Endothelial cell of umbilical vein (primary cell): ENCODE results near the gene OARD1. TPM values are rescaled to one million over a fixed set of nuclear protein-coding genes. Genes with fewer than 3 reads are reported as not detected.

Experiments
- BruUV-seq: library from RNA; stranded (reverse); fragments of 400-500 nt; replicated peaks from 2 replicates; lab custom pipeline; 2021; lab: Mats Ljungman, UMichigan
- CTCF ChIA-PET: fragments of 300-600, 350-600 bp; sonication (Branson Sonifier 250); formaldehyde crosslinking; loops from one replicate; lab custom pipeline; 2021; ENCODE audit warnings: antibody characterized with exemption, inconsistent platforms; lab: Charles Lee
- POLR2A ChIA-PET: fragments of 300-600, 350-600 bp; sonication (Branson Sonifier 250); formaldehyde crosslinking; loops from one replicate; lab custom pipeline; 2021; ENCODE audit warnings: antibody characterized with exemption, inconsistent platforms; lab: Charles Lee
- DNase-seq: peaks from one replicate; pipeline ENCODE4 v3.0.0-alpha.2; 2011; ENCODE audit warnings: low read depth, low spot score
- FAIRE-seq: peaks from 2 replicates; lab custom pipeline; 2011; peaks lifted over from hg19 to GRCh38; lab: Jason Lieb, UNC
- H2AFZ ChIP-seq: 2 replicates; pipeline ENCODE4 v1.6.0; 2012; ENCODE audit warnings: low read depth, low read length, control low read depth, inconsistent platforms
- H3K27ac ChIP-seq: 2 replicates; pipeline ENCODE4 v1.5.1; 2011; ENCODE audit warnings: low read depth, mild to moderate bottlenecking, control low read depth, low read length, moderate library complexity; ENCODE audit not compliant: insufficient read depth
- H3K27me3 ChIP-seq, 2 experiments: 2 replicates each; pipeline versions ENCODE4 v1.6.0 to v1.6.1; 2011; ENCODE audit warnings: low read length in 2 of 2, mixed read lengths in 1 of 2; ENCODE audit not compliant: control insufficient read depth in 2 of 2, insufficient read depth in 2 of 2
- H3K36me3 ChIP-seq, 2 experiments: 2 replicates in 1 of 2; 3 replicates in 1 of 2; pipeline ENCODE4 v1.5.1; 2011; ENCODE audit warnings: low read length in 2 of 2, mild to moderate bottlenecking in 1 of 2, moderate library complexity in 1 of 2; ENCODE audit not compliant: control insufficient read depth in 2 of 2, insufficient read depth in 2 of 2; ENCODE audit errors: extremely low read depth in 1 of 2
- H3K4me1 ChIP-seq: 3 replicates; pipeline ENCODE4 v1.5.1; 2011; ENCODE audit warnings: mild to moderate bottlenecking, low read length; ENCODE audit not compliant: control insufficient read depth, insufficient read depth; ENCODE audit errors: extremely low read depth
- H3K4me2 ChIP-seq: 2 replicates; pipeline ENCODE4 v1.6.1; 2011; ENCODE audit warnings: low read length, control low read depth, mixed read lengths; ENCODE audit not compliant: insufficient read depth
- H3K4me3 ChIP-seq, 3 experiments: fragments of 200-600 bp in 1 of 3; sonication (generic), shearing (Covaris generic) in 1 of 3; replicated peaks in 1 of 3; 2 replicates each; pipeline ENCODE4 v1.5.1; 2011 to 2016; ENCODE audit warnings: control low read depth in 3 of 3, low read length in 3 of 3, mild to moderate bottlenecking in 2 of 3, inconsistent platforms in 1 of 3, low read depth in 1 of 3, moderate library complexity in 1 of 3; ENCODE audit not compliant: insufficient read depth in 1 of 3
- H3K79me2 ChIP-seq: 2 replicates; pipeline ENCODE4 v1.6.0; 2012; ENCODE audit warnings: low read length, inconsistent platforms; ENCODE audit not compliant: control insufficient read depth, insufficient read depth
- H3K9ac ChIP-seq: replicated peaks from 2 replicates; pipeline ENCODE3; 2011; ENCODE audit warnings: low read length, control low read depth; ENCODE audit not compliant: insufficient read depth; ENCODE audit errors: extremely low read depth
- H3K9me1 ChIP-seq: replicated peaks from 3 replicates; pipeline ENCODE4 v1.6.0; 2011; ENCODE audit warnings: mild to moderate bottlenecking, low read length; ENCODE audit not compliant: control insufficient read depth, insufficient read depth; ENCODE audit errors: extremely low read depth
- H3K9me3 ChIP-seq: replicated peaks from 2 replicates; pipeline ENCODE4 v1.5.1; 2012; ENCODE audit warnings: low read length, inconsistent platforms; ENCODE audit not compliant: control insufficient read depth, insufficient read depth
- H4K20me1 ChIP-seq: replicated peaks from 2 replicates; pipeline ENCODE3; 2011; ENCODE audit warnings: mild to moderate bottlenecking, low read length; ENCODE audit not compliant: control insufficient read depth, insufficient read depth; ENCODE audit errors: extremely low read depth
- EZH2 ChIP-seq: IDR thresholded peaks from 2 replicates; pipeline ENCODE4 v1.6.1; 2012; ENCODE audit warnings: borderline replicate concordance, low read depth, mild to moderate bottlenecking, moderate library complexity, low read length, inconsistent platforms; ENCODE audit not compliant: severe bottlenecking
- FOS ChIP-seq: IDR thresholded peaks from 2 replicates; pipeline ENCODE4 v1.6.1; 2011; ENCODE audit warnings: mild to moderate bottlenecking, low read length, moderate library complexity, borderline replicate concordance; ENCODE audit not compliant: insufficient read depth
- GATA2 ChIP-seq: IDR thresholded peaks from 2 replicates; pipeline ENCODE4 v1.7.0; 2011; ENCODE audit warnings: low read depth, mild to moderate bottlenecking, moderate library complexity, mixed read lengths, low read length; ENCODE audit not compliant: insufficient read length, insufficient read depth
- JUN ChIP-seq: IDR thresholded peaks from 2 replicates; pipeline ENCODE4 v1.6.1; 2011; ENCODE audit warnings: borderline replicate concordance, low read depth; ENCODE audit not compliant: insufficient read length, insufficient read depth
- MYC ChIP-seq: IDR thresholded peaks from one replicate; pipeline ENCODE4 v1.6.1; 2011; ENCODE audit warnings: mild to moderate bottlenecking, low read depth, low read length
- POLR2A ChIP-seq: IDR thresholded peaks from 2 replicates; pipeline ENCODE4 v1.6.1; 2012; ENCODE audit warnings: low read depth, mild to moderate bottlenecking, control low read depth, low read length
- POLR2AphosphoS5 ChIP-seq: IDR thresholded peaks from 2 replicates; pipeline ENCODE4 v1.6.1; 2012; ENCODE audit warnings: low read depth, mild to moderate bottlenecking, control low read depth, low read length, moderate library complexity; ENCODE audit not compliant: insufficient read depth
- dilution Hi-C: fragments of 300-500 bp; cut with MboI; formaldehyde crosslinking; loops from one replicate; pipeline ENCODE4 v1.15.0; 2019; ENCODE audit warnings: low sequenced_read_pairs; ENCODE audit not compliant: extremely low pct_ligation_motif_present
- intact Hi-C: fragments of 100-400 bp; cut with micrococcal nuclease; formaldehyde crosslinking; loops from one replicate; pipeline ENCODE4 v1.10.0; 2022
- polyA plus RNA-seq, 4 experiments: library from polyadenylated mRNA; depleted of rRNA in 3 of 4; stranded (reverse) in 3 of 4; unstranded in 1 of 4; fragments of >200 nt; gene quantifications; 2 replicates each; pipeline versions ENCODE4 v1.2.1 to v1.2.3, GENCODE V29; 2011 to 2012; ENCODE audit warnings: missing spikeins in 1 of 4
- total RNA-seq: library from RNA; stranded (reverse); gene quantifications from 2 replicates; pipeline ENCODE4 v1.2.3, GENCODE V29; 2021
- TF ChIP-seq, protein P1 (sequence below), 2 donors: IDR thresholded peaks; 1 replicate in 1 of 2; 2 replicates in 1 of 2; pipeline ENCODE4 v1.5.1; 2011; ENCODE audit warnings: low read length in 2 of 2, mild to moderate bottlenecking in 2 of 2, moderate library complexity in 2 of 2, control low read depth in 1 of 2, inconsistent platforms in 1 of 2, low read depth in 1 of 2; ENCODE audit not compliant: insufficient read depth in 1 of 2; ENCODE audit errors: extremely low read depth in 1 of 2
- TF ChIP-seq, protein P2 (sequence below): IDR thresholded peaks from 2 replicates; pipeline ENCODE4 v1.6.1; 2011; ENCODE audit not compliant: insufficient read depth, insufficient read length

OARD1 gene
- total and polyA plus RNA-seq, 2 donors (not counting 3 experiments of a cell fraction or from before 2014, with no cell fraction given) = 5.2 to 13.0 TPM

DNA sequence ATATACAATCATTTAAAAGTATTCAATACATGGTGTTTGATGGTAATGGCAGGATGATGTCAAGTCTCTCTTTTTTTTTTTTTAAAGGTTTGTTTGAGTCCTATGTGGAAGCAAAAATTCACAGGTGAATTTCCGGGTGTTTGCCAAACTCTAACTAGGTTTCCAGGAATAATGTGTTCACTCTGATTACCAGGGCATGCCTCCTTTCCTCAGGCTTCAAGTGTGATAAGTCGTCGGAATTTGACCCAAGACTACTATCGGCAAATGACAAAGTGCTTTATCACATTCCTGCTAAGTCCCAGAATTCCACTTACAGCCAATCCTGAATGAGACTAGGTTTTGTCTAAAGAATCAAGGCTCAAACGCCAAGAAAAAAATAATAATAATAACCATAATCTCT is 7.3 kb downstream of the OARD1 start:
- DNase-seq (no peak), FAIRE-seq (no peak)
- ChIA-PET POLR2A (no interaction called here), CTCF (no interaction called here)
- TF ChIP-seq, protein P1, sequence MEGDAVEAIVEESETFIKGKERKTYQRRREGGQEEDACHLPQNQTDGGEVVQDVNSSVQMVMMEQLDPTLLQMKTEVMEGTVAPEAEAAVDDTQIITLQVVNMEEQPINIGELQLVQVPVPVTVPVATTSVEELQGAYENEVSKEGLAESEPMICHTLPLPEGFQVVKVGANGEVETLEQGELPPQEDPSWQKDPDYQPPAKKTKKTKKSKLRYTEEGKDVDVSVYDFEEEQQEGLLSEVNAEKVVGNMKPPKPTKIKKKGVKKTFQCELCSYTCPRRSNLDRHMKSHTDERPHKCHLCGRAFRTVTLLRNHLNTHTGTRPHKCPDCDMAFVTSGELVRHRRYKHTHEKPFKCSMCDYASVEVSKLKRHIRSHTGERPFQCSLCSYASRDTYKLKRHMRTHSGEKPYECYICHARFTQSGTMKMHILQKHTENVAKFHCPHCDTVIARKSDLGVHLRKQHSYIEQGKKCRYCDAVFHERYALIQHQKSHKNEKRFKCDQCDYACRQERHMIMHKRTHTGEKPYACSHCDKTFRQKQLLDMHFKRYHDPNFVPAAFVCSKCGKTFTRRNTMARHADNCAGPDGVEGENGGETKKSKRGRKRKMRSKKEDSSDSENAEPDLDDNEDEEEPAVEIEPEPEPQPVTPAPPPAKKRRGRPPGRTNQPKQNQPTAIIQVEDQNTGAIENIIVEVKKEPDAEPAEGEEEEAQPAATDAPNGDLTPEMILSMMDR (IDR thresholded peaks at IDR 0.05; ENCODE audit: extremely low read depth in 1 of 2, insufficient read depth in 1 of 2, low read depth in 1 of 2, low read length in 2 of 2) = no peak
- TF ChIP-seq, protein P2, sequence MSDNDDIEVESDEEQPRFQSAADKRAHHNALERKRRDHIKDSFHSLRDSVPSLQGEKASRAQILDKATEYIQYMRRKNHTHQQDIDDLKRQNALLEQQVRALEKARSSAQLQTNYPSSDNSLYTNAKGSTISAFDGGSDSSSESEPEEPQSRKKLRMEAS = no peak
- no peak for TF ChIP-seq POLR2A
- TF ChIP-seq JUN = no peak
- TF ChIP-seq GATA2 = no peak
- TF ChIP-seq EZH2 = no peak
- TF ChIP-seq MYC = no peak
- TF ChIP-seq FOS = no peak
- TF ChIP-seq POLR2AphosphoS5 = no peak
- intact Hi-C loops = no loop called here
- H4K20me1 ChIP-seq = no peaks in the 10 kb centered on the region
- H3K9me3 ChIP-seq = no peaks in the 10 kb centered on the region
- H3K79me2 ChIP-seq = no peaks in the 10 kb centered on the region
- dilution Hi-C loops = no loop called here
- H3K9ac ChIP-seq = no peak overlapping the region
- peaks cover 5% of the 10 kb centered on the region for H3K4me1 ChIP-seq
- H3K36me3 ChIP-seq = no peaks in the 10 kb centered on the region
- H3K27me3 ChIP-seq = no peaks in the 10 kb centered on the region
- H3K9me1 ChIP-seq = no peaks in the 10 kb centered on the region
- no TSS peak for BruUV-seq
- no peak overlapping the region for H3K4me3 ChIP-seq
- no peak overlapping the region for H2AFZ ChIP-seq
- H3K27ac ChIP-seq = no peak overlapping the region
- H3K4me2 ChIP-seq = no peak overlapping the region
